ENCODE data around the gene RFC1. TPM values are rescaled to one million over a fixed set of nuclear protein-coding genes. Genes with fewer than 3 reads are reported as not detected.

The RFC1 gene
- total and polyA plus RNA-seq, 2 of the 4 experiments (the other 2 are of a cell fraction): 18.4 to 49.3 TPM

DNA sequence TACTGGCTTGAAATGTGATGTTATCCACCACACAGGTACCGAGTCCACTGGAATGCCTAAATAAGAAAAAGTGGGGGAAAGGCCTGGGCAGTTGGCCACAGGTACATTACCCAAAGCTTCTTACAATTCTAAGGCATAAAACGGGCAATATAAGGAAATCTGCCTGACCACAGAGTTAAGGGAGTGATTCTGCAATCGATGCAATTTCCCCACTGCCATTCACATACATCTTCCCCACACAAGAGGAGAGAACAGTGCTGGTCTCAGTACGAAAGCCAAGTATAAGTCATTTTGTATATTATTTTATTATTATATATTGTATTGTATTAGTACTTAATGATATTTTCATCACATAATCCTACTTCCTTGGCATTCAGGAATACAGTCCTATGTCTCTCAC is 30.6 kb downstream of the RFC1 start:
- CTCF ChIA-PET: no interaction called here
- in situ Hi-C loops (cut with MboI; ENCODE audit: low sequenced_read_pairs): no loop called here

More for the DNA sequence above, 30.6 kb downstream of the RFC1 start:
- BruUV-seq (replicated peaks): no TSS peak
- no peak overlapping the region for H2BK5ac ChIP-seq (ENCODE audit: low read depth, low read length, poor library complexity, severe bottlenecking)
- H2BK120ac ChIP-seq (ENCODE audit: low read depth, low read length): no peak overlapping the region
- H2BK20ac ChIP-seq (ENCODE audit: low read depth, low read length): no peak overlapping the region
- H4K20me1 ChIP-seq (ENCODE audit: insufficient read depth, low read length): peaks cover 3% of the 10 kb centered on the region; the same call in 1 of the 2 replicates
- no peak overlapping the region for H3K4me3 ChIP-seq (ENCODE audit: insufficient read depth, low read depth, low read length)
- no peak overlapping the region for H2AFZ ChIP-seq (replicated peaks; ENCODE audit: low read length, poor library complexity)
- H3K18ac ChIP-seq (ENCODE audit: low read depth, low read length): no peak overlapping the region
- H3K14ac ChIP-seq (replicated peaks; ENCODE audit: low read depth, low read length): no peak overlapping the region
- intact Hi-C loops (cut with micrococcal nuclease): no loop called here
- H3K56ac ChIP-seq (ENCODE audit: extremely low read depth, insufficient read depth, low read length): no peak overlapping the region
- H3K27ac ChIP-seq (ENCODE audit: insufficient read depth, low read length): no peak overlapping the region
- no peaks in the 10 kb centered on the region for H3K36me3 ChIP-seq (ENCODE audit: control insufficient read depth, insufficient read depth, low read length)
- H2BK15ac ChIP-seq (ENCODE audit: low read depth, low read length): no peak overlapping the region
- peaks cover 2% of the 10 kb centered on the region; the same call in 1 of the 2 replicates for H3K4me1 ChIP-seq (ENCODE audit: control insufficient read depth, insufficient read depth, low read length)
- no peak overlapping the region for H3K4ac ChIP-seq (ENCODE audit: low read depth, low read length)
- H4K8ac ChIP-seq (ENCODE audit: low read depth in 2 of 2, low read length in 2 of 2): no peak overlapping the region
- no peak overlapping the region for H2AK9ac ChIP-seq (replicated peaks; ENCODE audit: low read depth, low read length, poor library complexity)
- no peak overlapping the region for H3K4me2 ChIP-seq (ENCODE audit: low read depth, low read length)
- H3K9ac ChIP-seq (ENCODE audit: low read depth, low read length): no peak overlapping the region
- H3K27me3 ChIP-seq (ENCODE audit: control insufficient read depth, insufficient read depth, low read length): no peaks in the 10 kb centered on the region
- no peak overlapping the region for H2AK5ac ChIP-seq (ENCODE audit: low read depth, low read length)
- POLR2A ChIA-PET (ENCODE audit: unreplicated experiment): no interaction called here
- TF ChIP-seq, protein P1, sequence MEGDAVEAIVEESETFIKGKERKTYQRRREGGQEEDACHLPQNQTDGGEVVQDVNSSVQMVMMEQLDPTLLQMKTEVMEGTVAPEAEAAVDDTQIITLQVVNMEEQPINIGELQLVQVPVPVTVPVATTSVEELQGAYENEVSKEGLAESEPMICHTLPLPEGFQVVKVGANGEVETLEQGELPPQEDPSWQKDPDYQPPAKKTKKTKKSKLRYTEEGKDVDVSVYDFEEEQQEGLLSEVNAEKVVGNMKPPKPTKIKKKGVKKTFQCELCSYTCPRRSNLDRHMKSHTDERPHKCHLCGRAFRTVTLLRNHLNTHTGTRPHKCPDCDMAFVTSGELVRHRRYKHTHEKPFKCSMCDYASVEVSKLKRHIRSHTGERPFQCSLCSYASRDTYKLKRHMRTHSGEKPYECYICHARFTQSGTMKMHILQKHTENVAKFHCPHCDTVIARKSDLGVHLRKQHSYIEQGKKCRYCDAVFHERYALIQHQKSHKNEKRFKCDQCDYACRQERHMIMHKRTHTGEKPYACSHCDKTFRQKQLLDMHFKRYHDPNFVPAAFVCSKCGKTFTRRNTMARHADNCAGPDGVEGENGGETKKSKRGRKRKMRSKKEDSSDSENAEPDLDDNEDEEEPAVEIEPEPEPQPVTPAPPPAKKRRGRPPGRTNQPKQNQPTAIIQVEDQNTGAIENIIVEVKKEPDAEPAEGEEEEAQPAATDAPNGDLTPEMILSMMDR (conservative IDR thresholded peaks at IDR 0.05; ENCODE audit: low read depth, low read length): no peak
- TF ChIP-seq MAZ (IDR thresholded peaks at IDR 0.05; ENCODE audit: borderline replicate concordance, low read depth, low read length): no peak
- no peak for TF ChIP-seq POLR2A (IDR thresholded peaks at IDR 0.05; ENCODE audit: low read depth, low read length)
- no peak for TF ChIP-seq CHD1 (IDR thresholded peaks at IDR 0.05; ENCODE audit: low read depth, low read length)
- peaks cover 22 to 41% of the 10 kb centered on the region in 2 experiments for H3K79me1 ChIP-seq (ENCODE audit: low read depth in 1 of 2, low read length in 2 of 2)
- dilution Hi-C loops (cut with HindIII; ENCODE audit: low sequenced_read_pairs, unreplicated experiment): no loop called here
- no CpG with 5 or more reads among the region's 4 CpGs for WGBS, 2 experiments (ENCODE audit: extremely low coverage in 2 of 2, insufficient read length in 1 of 2)
- no peak overlapping the region for H4K5ac ChIP-seq (ENCODE audit: low read depth, low read length)
- H4K91ac ChIP-seq (ENCODE audit: insufficient read depth, low read depth, low read length): no peak overlapping the region
- H3K23ac ChIP-seq (ENCODE audit: low read depth, low read length): no peak overlapping the region
- ATAC-seq (ENCODE audit: low read depth) (no peak), DNase-seq (no peak)
- peaks cover 2% of the 10 kb centered on the region; the same call in 1 of the 2 replicates for H3K9me1 ChIP-seq (ENCODE audit: insufficient read depth, low read length)
- H3K9me3 ChIP-seq (ENCODE audit: control insufficient read depth, insufficient read depth, low read length): no peaks in the 10 kb centered on the region

Measured in IMR-90 (cell line).